Ovary (tissue), 3 donors: Measurements from ENCODE around the gene PCNT.

ENCODE experiments used
- CTCF ChIP-seq, 3 donors: fragments of 450-650 bp in 2 of 3; fragments of 200-600 bp in 1 of 3; IDR thresholded peaks; one replicate each; pipeline versions ENCODE4 v1.5.1 to v1.8.0; 2016 to 2022; ENCODE audit warnings: antibody characterized with exemption in 3 of 3, mild to moderate bottlenecking in 1 of 3
- POLR2A ChIP-seq: fragments of 450-650 bp; IDR thresholded peaks from one replicate; pipeline ENCODE4 v1.6.1; 2017; ENCODE audit warnings: antibody characterized with exemption, mild to moderate bottlenecking, moderate library complexity
- donor health status: DM: no; HTN: no; CAD: no.

GRCh38 chr21:46291561-46291960 lies 32.4 kb upstream of the PCNT start:
- no peak for TF ChIP-seq POLR2A
- no peak for TF ChIP-seq CTCF (IDR thresholded peaks at IDR 0.05)
